ENCODE measurements around the gene TPP2.

GRCh38 chr13:102582256-102582655, 14.5 kb upstream of the TPP2 start:
- TF ChIP-seq, protein P1, sequence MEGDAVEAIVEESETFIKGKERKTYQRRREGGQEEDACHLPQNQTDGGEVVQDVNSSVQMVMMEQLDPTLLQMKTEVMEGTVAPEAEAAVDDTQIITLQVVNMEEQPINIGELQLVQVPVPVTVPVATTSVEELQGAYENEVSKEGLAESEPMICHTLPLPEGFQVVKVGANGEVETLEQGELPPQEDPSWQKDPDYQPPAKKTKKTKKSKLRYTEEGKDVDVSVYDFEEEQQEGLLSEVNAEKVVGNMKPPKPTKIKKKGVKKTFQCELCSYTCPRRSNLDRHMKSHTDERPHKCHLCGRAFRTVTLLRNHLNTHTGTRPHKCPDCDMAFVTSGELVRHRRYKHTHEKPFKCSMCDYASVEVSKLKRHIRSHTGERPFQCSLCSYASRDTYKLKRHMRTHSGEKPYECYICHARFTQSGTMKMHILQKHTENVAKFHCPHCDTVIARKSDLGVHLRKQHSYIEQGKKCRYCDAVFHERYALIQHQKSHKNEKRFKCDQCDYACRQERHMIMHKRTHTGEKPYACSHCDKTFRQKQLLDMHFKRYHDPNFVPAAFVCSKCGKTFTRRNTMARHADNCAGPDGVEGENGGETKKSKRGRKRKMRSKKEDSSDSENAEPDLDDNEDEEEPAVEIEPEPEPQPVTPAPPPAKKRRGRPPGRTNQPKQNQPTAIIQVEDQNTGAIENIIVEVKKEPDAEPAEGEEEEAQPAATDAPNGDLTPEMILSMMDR (conservative IDR thresholded peaks at IDR 0.05; ENCODE audit: low read length), result no peak
- TF ChIP-seq EZH2phosphoT487 (IDR thresholded peaks at IDR 0.05; ENCODE audit: borderline replicate concordance, low read depth, low read length), result no peak
